COLO668 (cell line): ENCODE data around the gene FOXO3.
"Not testable (repeated sequence)": the region's sequence is repeated elsewhere in the genome, so short reads cannot be mapped to it uniquely, and the experiment has no call there.

Experiments
- DNase-seq: peaks from one replicate; lab custom pipeline; 2025; ENCODE audit not compliant: unreplicated experiment; lab: John Stamatoyannopoulos, UW

Gene FOXO3

GRCh38 chr6:108560463-108561308 lies at the start of gene FOXO3:
FOXO3 (plus strand) TSS chr6:108560917; CDS start chr6:108561209, 292 bp downstream.
- peak; percentile 82 for DNase-seq

GRCh38 chr6:108518714-108519576 lies 41.8 kb upstream of the FOXO3 start:
- DNase-seq: no peak

- no peak for DNase-seq
Measured at GRCh38 chr6:108521616-108522107, 39.1 kb upstream of the FOXO3 start.

GRCh38 chr6:108523697-108524096 lies 37.0 kb upstream of the FOXO3 start:
- DNase-seq: no peak

GRCh38 chr6:108524528-108525248 lies 36.0 kb upstream of the FOXO3 start:
- no peak for DNase-seq

- DNase-seq: no peak
Measured at GRCh38 chr6:108526739-108527174, 34.0 kb upstream of the FOXO3 start.

- DNase-seq: no peak
Measured at GRCh38 chr6:108528878-108529277, 31.8 kb upstream of the FOXO3 start.

GRCh38 chr6:108531332-108531731 lies 29.4 kb upstream of the FOXO3 start:
- no peak for DNase-seq

- DNase-seq: no peak
Measured at GRCh38 chr6:108535114-108535742, 25.5 kb upstream of the FOXO3 start.

GRCh38 chr6:108535920-108536535 lies 24.7 kb upstream of the FOXO3 start:
- DNase-seq: not testable (repeated sequence)

GRCh38 chr6:108541843-108542759 lies 18.6 kb upstream of the FOXO3 start:
- peak; percentile 63 for DNase-seq

- DNase-seq: no peak
Measured at GRCh38 chr6:108543175-108543940, 17.4 kb upstream of the FOXO3 start.

- no peak for DNase-seq
Measured at GRCh38 chr6:108544606-108545005, 16.1 kb upstream of the FOXO3 start.

- no peak for DNase-seq
Measured at GRCh38 chr6:108546079-108547049, 14.4 kb upstream of the FOXO3 start.

GRCh38 chr6:108549241-108549640 lies 11.5 kb upstream of the FOXO3 start:
- no peak for DNase-seq

- DNase-seq: no peak
Measured at GRCh38 chr6:108549741-108550140, 11.0 kb upstream of the FOXO3 start.

- no peak for DNase-seq
Measured at GRCh38 chr6:108550256-108550655, 10.5 kb upstream of the FOXO3 start.
